NCI-H2171 treated with DMSO at 0.1 percent for 48 hours (cell line): ENCODE results near the gene NTN5.
"Not testable (repeated sequence)": the region's sequence is repeated elsewhere in the genome, so short reads cannot be mapped to it uniquely, and the experiment has no call there.

Experiments used
- DNase-seq: peaks from one replicate; lab custom pipeline; 2025; lab: John Stamatoyannopoulos, UW

The NTN5 gene

DNA sequence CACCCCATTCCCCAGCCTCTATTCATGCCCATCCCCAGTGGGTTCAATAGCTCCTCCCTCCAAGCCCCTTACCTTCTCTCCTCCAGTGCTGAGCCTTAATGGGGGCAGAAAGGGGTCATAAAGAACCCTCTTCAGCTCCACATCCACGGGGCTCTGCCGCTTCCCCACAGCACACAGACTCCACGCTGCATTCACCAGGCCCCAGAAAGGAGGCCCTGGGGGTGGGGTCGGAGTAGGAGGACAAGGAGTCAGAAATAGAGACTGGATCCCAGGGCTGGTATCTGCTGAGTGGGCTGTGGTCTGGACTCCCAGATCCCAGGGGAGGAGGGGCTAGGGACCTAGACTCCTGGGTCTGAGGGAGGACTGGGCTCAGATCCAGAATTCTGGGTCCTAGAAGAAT, 28.5 kb downstream of the NTN5 start:
- no peak for DNase-seq

DNA sequence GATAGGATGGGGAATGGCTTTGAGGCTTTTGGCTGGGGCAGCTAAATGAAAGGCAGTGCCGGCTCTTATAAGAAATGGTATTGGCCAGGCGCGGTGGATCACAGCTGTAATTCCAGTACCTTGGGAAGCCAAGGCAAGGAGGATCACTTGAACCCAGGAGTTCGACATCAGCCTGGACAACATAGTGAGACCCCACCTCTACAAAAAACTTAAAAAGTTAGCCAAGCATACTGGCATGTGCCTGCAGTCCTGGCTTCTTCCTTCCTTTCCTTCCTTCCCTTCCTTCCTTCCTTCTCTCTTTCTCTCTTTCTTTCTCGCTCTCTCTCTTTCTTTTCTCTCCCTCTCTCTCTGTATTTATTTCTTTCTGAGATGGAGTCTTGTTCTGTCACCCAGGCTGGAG, 30.0 kb downstream of the NTN5 start:
- no peak for DNase-seq

DNA sequence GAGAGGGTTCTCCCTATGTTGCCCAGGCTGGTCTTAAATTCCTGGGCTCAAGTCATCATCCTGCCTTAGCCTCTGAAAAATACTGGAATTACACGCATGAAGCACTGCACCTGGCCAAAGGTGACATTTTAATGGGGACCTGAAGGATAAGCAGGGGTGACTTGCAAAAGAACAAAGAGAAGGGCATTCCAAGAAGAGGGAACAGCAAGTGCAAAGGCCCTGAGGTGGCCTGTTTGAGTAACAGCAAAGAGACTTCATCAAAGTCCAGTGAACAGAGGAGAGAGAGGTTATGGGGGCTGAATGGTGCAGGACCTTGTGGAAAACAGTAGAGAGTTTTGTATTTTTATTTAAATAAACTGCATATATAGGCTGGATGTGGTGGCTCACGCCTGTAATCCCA, 31.0 kb downstream of the NTN5 start:
- DNase-seq: no peak

DNA sequence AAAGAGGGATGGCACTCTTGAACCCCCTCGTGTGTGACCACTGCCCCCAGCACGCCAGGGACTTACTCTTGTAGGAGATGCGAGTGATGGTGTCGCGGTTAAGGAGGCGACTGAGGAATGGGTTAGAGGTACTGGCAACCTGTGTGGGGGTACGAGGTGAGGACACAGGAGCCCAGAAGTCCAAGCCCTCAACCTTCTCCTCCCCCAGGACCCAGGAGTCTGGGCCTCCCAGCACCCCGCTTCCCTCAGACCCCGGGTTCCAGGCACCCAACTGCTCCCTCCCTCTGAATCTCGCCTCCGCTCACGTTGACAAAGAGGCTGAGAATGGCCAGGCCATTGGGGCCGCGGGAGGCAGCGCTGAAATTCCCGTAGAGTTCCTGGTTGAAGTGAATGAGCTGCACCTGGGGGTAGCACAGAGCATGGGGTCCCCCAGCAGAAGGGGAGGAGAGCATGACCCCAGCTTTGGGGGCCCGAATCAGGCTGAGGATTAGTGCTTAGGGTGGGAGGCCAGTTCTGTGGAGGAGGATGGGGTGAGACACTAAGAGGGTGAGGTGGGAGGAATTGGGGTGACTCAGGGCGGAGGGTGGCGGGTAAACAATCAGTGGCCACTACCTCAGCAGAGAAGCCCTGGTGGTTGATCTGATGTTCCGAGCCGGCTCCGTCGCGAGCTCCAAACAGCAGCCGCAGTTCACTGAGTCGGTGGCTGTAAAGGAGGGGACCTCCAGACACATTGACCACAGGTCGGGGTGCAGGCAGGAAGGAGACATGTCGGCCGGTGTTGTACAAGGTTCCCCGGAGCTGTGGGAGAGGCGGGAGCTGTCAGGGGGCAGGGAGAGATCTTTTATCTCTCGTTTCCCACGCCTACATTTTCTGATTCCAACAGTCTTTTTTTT, 33.1 kb downstream of the NTN5 start:
- DNase-seq: no peak

DNA sequence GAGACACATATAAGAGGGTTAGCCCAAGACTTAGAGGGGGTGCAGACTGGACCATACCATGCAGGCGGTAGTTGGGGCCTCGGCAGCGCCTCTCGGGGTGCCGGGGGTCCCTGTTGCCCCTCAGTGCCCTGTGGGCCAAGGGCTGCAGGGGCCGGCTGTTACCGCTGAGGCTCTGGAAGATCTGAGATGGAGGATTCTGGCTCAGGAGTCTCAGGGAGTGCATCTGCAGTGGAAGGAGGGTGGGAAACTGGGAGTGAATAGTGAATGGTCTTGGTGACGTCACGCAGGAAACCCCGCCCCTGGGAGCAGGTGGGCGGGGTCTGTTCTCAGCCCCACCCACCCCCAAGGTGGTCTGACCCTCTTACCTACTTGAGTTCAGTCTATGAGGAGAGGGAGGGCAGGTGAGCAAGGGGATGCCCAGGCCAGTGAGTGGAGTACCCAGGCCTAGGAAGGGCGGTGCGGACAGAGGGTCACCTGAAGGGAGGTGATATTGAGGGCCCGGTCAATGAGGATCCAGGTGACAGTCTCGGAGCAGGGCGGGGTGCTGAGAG, 33.9 kb downstream of the NTN5 start:
- DNase-seq: no peak

DNA sequence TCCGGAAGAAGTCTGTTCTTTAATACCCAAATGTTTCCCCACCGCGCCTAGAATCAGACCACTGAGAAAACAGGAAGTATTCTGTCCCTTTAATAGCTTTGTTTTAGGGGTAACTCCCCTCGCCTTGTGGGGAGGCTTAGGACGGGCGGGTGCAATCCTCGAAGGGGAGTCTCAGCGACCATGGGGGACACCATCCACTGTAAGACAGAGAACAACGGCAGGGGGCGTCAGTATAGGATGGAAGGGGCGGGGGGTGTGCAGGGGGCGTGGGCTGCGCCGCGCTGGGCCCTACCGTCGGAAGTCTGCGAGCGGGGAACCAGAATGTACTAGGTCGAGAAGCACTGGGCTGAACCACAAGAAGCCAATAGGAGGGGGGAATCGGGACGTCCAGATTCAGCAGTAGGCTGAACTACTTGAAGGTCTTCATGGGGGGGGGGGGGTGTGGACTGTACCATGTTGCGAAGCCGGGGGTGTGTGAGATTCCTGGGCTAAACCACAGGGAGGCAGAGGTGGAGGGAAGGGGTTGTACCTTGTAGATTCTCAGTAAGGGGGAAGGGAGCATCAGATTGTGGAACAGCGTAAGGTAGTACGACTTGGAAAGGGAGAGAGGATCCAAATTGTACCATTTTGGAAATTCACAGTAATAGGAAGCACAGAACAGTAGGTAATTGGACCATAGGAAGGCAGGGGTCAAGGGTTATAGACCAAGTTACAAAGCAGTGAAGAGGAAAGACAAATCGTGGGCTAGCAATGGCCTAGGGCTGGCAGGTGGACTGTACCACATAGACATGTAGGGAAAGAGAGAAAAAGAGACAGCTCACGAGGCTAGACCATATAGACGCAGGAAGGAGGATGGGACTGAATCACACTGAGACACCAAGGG, 34.6 kb downstream of the NTN5 start:
- DNase-seq: peak; percentile 89

DNA sequence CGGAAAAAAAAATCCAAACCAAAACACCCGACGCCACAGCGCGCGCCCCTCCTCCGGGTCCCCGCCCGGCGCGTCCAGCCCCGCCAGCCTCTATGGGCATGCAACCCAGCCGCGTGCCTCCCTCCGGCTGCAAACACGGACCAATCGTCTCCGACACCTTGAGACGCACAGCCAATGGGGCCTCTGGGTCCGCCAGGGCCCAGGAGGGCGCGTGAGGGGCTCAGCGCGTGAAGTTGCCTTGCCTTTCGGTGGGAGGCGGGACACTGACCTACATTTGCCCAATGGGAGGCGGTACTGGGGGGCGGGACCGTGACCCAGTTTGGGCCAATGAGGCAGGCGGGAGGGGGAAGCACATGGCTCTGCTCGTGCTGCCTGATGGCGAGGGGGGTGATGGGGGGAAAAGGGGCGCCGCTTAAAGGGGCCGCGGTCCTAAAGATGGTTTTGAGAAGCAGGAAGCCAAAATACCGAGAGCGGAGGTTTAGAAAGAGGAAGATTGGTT, 35.3 kb downstream of the NTN5 start:
- DNase-seq: peak; percentile 98

DNA sequence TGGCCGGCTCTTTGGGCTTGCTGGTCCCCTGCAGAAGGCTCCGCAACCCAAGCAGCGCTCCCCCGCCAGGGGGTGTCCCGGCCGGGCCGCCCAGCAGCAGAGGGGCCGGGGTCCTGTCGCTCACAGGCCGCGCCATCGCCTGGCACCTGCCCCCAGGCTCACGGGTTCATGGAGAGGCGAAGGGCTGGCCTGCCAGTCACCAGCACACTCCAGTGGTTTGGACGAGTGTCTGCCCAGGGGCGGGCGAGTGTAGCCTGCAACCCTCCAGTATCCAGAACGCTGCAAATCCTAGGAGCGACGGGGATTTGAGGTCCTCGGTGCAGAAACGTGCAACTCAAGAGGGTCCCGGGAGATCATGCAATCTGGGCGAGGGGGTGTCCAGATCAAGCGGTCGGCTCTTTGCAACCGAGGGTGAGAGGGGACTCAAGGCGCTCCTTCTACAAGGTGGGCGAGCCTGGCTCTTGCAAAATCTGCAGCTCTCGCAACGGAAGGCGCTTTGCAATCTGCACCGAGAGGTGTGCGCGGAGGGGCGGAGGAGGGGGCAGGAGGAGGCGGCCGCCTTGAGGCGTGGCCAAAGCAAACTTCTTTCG, 35.9 kb downstream of the NTN5 start, which contains the start of gene DBP:
TSS of gene DBP (minus strand) at position 521 of the 590 bp plus-strand sequence. CDS start at position 136, 385 bp downstream.
- DNase-seq: no peak

DNA sequence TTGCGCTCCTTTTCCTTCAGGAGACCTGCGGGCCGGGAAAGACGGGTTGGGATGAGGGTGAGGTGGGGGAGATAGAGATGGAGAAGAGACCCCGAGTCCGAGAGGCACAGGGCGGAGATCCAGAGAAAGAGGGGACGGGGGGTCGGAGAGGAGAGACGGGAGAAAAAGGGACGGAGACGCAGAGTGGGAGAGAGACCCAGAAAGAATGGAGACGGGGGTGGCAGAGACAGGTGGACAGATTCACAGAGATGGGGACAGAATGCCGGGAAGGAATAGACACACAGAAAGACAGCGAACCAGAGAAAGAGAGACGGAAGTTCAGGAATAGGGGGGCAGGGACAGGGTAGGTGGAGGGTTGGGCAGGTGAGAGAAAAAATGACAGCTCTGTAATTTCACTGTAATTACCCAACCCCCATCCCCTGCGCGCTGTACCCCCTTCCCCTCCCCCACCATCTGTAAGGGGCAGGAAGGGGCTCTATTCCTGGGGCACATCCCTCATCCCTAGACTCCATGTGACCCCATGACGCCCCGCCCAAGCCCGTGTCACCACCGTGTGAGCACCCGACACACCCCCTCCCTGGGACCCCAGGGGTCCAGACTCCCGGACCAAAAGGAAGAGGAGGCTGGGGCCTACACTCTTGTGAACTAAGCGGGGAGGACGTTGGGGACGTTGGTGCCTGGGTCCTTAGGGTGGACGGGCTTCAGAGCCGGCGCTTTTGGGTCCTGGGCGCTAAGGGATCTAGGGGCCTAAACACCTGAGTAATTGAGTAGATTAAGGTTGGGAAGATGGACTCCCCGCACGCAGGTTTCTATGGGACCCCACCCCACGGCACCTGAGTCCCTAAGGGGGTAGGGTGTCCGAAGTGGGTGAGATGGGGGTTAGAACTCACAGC, 36.6 kb downstream of the NTN5 start:
- peak; percentile 62 for DNase-seq

DNA sequence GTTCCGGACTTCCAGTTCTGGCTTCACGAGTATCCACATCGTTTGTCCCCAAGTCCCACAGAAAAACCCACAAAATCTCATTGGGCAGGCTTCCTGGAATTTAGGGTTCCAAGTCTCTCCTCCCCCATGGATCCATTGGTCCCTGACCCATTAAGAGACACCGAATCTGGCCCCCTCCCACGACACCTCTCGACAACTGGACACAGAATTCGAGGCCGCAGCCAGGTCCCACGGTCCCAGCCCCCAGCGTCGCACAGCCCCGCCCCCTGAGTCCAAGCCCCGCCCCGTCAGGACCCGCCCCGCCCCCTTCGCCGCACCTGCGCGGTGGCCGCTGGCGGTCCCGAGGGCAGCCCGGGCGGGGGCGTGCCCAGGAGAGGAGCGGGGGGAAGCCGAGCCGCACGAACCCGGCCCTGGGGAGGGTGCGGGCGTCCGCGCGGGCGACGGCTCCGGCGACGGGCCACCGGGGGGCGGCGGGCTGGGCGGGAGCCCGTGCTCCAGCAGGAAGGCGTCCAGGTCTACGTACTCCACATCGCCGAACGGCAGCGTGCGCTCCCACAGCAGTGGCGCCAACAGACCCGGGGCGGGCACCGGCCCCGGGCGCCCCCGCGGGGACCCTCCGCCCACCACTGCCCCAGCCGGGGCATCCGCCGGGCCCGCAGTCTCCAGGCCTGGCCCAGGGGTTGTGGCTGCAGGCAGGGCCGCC, 37.4 kb downstream of the NTN5 start:
- DNase-seq: peak; percentile 64

DNA sequence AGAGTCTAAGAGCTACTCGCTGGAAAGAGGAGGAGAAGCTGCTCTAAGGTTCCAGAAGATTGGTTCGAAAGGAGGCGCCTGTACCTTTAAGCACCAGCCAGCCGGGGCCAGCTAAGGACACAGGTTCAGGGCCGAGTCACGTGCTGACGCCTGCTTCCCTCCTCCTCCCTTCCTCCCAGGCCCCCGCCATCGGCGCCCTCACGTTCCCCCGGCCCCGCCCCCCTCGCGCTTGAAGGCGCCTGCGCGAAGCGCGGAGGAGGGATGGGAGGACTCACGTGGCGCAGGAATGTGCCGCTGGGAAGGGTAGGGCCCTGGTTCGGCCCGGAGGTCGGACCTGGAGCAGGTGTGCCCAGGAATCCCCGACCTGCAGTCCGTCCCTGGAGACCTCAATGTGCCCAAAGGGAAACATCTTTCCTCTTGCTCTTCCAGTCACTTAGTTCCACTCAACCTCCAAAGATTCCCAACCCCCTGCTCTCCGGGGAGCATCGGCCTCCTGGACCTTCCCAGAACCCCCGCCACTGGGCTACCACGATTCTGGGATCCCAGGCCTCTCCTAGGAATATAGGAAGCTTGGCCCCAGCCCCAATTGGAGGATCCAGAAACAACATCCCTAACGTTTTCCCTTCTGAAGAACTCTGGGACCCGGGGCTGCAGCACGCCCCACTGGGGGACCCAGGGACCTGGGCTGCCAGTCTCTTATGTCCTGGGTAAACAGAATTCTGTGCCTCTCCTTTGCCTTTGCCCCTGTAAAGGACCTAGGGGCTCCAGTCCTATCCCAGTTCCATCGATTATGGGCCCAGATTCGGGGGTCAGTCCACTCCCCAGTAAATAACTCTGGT, 38.2 kb downstream of the NTN5 start:
- DNase-seq: peak; percentile 96

DNA sequence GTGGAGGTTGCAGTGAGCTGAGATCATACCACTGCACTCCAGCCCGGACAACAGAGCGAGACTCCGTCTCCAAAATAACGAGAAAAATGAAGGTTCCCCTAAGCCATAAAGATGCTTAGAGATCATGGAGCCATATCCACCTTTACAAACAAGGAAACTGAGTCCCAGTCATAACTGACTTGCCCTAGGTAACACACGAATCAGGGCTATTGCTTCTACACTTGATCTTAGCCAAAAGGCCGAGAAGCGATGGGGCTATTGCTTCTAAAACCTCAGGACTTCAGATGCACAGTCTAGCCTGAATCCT, 38.8 kb downstream of the NTN5 start:
- DNase-seq: no peak

DNA sequence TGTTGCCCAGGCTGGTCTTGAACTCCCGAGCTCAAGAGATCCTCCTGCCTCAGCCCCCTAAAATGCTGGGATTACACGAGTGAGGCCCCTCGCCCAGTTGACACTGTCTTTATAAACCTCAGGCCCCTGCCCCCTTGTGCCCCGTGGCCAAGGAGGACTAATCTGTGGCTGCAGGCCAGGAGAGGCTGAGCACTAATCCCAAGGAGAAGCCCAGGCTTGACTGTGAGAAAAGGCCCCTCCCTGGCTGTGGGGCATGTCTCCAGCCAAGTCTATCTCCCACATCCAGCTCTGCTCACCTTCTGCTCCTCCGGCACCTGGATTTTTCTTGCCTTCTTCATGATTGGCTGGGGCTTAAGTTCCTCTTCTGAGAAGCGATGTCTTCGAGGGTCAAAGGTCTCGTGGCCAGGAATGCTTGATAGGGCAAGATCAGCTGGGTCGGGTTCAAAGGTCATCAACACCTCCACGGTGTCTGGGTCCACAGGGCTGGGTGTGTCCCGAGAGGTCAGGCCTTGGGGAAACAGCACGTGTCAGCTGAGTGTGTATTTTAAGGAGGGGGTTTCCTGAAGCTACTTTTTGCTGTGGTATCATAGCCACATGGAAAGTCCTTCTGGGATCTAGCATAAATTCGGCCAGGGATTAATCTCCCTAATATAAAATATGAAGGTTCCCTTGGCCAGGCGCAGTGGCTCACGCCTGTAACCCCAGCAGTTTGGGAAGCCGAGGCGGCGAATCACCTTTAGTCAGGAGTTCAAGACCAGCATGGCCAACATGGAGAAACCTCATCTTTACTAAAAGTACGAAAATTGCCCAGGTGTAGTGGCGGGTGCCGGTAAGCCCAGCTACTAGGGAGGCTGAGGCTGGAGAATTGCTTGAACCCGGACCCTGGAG, 39.4 kb downstream of the NTN5 start:
- no peak for DNase-seq

DNA sequence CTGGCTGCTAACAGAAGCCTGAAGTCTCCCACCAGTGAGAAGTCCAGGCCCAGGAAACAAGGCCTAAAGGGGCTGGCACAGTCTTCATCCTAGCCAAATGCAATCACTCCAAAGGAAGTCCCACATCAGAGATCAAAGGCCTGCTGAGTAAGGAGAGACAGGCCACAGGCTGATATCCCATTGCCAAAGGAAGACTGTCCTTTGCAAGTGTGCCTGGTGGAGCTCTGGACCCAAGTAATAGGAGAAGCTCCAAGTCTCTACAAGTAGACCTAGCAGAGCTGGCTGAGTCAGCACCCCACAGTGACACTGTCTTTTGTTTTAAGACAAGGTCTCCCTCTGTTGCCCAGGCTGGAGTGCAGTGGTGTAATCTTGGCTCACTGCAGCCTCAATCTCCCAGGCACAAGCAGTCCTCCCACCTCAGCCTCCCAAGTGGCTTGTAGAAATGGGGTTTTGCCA, 40.1 kb downstream of the NTN5 start:
- no peak for DNase-seq

DNA sequence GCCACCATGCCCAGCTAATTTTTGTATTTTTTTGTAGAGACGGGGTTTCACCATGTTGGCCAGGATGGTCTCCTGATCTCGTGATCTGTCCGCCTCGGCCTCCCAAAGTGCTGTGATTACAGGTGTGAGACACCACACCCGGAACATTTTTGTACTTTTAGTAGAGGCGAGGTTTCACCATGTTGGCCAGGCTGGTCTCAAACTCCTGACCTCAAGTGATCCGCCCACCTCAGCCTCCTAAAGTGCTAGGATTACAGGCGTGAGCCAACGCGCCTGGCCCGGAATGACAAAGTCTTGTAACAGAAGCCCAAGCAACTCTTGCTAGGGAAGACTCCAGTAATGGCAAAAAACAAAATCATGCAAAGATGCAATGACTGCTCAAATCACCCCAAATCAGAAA, 40.5 kb downstream of the NTN5 start:
- not testable (repeated sequence) for DNase-seq

DNA sequence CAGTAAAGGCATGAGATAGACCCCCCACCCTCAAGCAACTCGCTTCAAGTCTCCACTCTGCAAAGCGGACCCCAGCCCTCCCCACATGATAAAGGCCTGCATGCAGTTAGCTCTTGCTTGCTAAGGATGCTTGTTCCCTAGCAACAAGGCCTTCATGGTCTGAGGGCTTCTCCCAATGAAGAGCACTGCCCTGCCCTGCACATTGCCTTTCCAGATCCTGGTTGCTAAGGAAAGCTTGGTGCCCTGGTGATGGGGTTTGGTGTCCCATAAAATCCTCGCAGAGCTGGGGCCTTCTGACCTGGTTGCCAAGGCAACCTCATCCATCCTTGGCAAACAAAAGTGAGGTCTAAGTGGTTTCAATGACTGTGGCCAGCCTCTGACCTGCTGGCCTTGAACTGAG, 41.6 kb downstream of the NTN5 start:
- no peak for DNase-seq

DNA sequence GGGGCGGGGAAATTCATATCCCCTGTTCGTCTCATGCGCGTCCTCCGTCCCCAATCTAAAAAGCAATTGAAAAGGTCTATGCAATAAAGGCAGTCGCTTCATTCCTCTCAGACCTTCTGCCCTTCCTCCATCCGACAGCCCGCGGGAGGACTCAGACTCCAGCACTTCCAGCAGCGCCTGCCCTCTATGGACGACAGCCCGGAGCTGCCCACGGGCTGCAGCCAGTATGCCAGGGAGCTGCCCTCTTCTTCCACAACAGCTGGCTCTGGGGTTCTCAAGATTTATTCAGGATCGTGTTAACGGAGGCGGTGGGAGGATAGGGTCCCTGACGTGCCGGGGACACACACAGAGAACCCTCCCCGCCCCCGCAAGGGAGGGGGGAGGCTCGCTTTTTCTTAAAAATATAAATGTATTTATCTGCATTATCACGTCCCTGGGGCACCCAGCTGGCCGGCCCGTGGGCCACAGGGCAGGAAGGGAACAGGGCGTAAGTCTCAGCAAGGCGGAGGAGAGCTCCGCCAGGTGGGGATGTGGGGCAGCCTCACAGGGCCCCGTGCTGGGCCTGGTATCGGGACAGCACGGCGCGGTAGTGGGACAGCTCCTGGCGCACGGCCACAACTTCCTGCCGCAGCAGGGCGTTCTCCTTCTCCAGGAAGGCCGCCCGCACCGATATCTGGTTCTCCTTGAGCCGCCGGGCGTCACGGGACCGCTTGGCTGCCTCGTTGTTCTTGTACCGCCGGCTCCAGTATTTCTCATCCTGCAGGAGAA, 42.3 kb downstream of the NTN5 start:
- no peak for DNase-seq
